IMR-90 (cell line): ENCODE measurements around the gene DNAH6. TPM values are rescaled to one million over a fixed set of nuclear protein-coding genes. Genes with fewer than 3 reads are reported as not detected.

Experiments
- ATAC-seq: fragments of 200-7000 bp; cut with Tn5 transposase; 2 replicates; pipeline ENCODE4 v1.9.1; 2020; ENCODE audit warnings: low read depth, mild to moderate bottlenecking, moderate library complexity
- BruUV-seq: library from RNA; stranded (reverse); fragments of 400-500 nt; replicated peaks from 2 replicates; lab custom pipeline; 2021; lab: Mats Ljungman, UMichigan
- CTCF ChIA-PET: fragments of 300-600 bp; formaldehyde crosslinking; extraction: SDS; loops from one replicate; lab custom pipeline; 2021; ENCODE audit warnings: antibody characterized with exemption; lab: Yijun Ruan, JAX
- POLR2A ChIA-PET: fragments of 300-600 bp; sonication (Branson Sonifier 250); formaldehyde crosslinking; loops from one replicate; lab custom pipeline; 2022; ENCODE audit warnings: antibody characterized with exemption; ENCODE audit not compliant: unreplicated experiment; lab: Charles Lee
- DNase-seq: peaks from one replicate; pipeline ENCODE4 v3.0.0; 2013
- H2AFZ ChIP-seq: replicated peaks from 2 replicates; pipeline ENCODE3; 2013; ENCODE audit warnings: low read length, mild to moderate bottlenecking; ENCODE audit not compliant: poor library complexity
- H2AK5ac ChIP-seq: 2 replicates; pipeline ENCODE4 v1.6.1; 2013; ENCODE audit warnings: low read depth, low read length, inconsistent platforms
- H2AK9ac ChIP-seq: replicated peaks from 2 replicates; pipeline ENCODE3; 2013; ENCODE audit warnings: mild to moderate bottlenecking, low read depth, low read length, moderate library complexity; ENCODE audit not compliant: poor library complexity
- H2BK120ac ChIP-seq: 2 replicates; pipeline ENCODE4 v1.6.1; 2013; ENCODE audit warnings: low read depth, low read length, inconsistent platforms
- H2BK15ac ChIP-seq: 3 replicates; pipeline ENCODE4 v1.6.1; 2013; ENCODE audit warnings: low read depth, low read length, inconsistent platforms
- H2BK20ac ChIP-seq: 2 replicates; pipeline ENCODE4 v1.6.1; 2013; ENCODE audit warnings: low read depth, mild to moderate bottlenecking, inconsistent platforms, low read length, moderate library complexity
- H2BK5ac ChIP-seq: 2 replicates; pipeline ENCODE4 v1.6.1; 2013; ENCODE audit warnings: mild to moderate bottlenecking, low read depth, low read length, inconsistent platforms; ENCODE audit not compliant: poor library complexity, severe bottlenecking
- H3K14ac ChIP-seq: replicated peaks from 2 replicates; pipeline ENCODE4 v1.6.1; 2013; ENCODE audit warnings: low read depth, low read length, inconsistent platforms
- H3K18ac ChIP-seq: 2 replicates; pipeline ENCODE4 v1.6.1; 2013; ENCODE audit warnings: low read depth, low read length, control low read depth
- H3K23ac ChIP-seq: 2 replicates; pipeline ENCODE4 v1.6.1; 2013; ENCODE audit warnings: low read depth, low read length, inconsistent platforms
- H3K27ac ChIP-seq: 2 replicates; pipeline ENCODE4 v1.5.1; 2013; ENCODE audit warnings: mild to moderate bottlenecking, control low read depth, low read length; ENCODE audit not compliant: insufficient read depth
- H3K27me3 ChIP-seq: 2 replicates; pipeline ENCODE4 v1.6.1; 2013; ENCODE audit warnings: low read length; ENCODE audit not compliant: control insufficient read depth, insufficient read depth
- H3K36me3 ChIP-seq: 2 replicates; pipeline ENCODE4 v1.6.1; 2013; ENCODE audit warnings: low read length, mixed read lengths; ENCODE audit not compliant: control insufficient read depth, insufficient read depth
- H3K4ac ChIP-seq: 2 replicates; pipeline ENCODE4 v1.6.1; 2013; ENCODE audit warnings: low read depth, low read length, inconsistent platforms
- H3K4me1 ChIP-seq: 2 replicates; pipeline ENCODE4 v1.6.1; 2013; ENCODE audit warnings: low read length, mixed read lengths; ENCODE audit not compliant: control insufficient read depth, insufficient read depth
- H3K4me2 ChIP-seq: 2 replicates; pipeline ENCODE4 v1.6.1; 2013; ENCODE audit warnings: low read depth, mild to moderate bottlenecking, control low read depth, low read length, moderate library complexity
- H3K4me3 ChIP-seq: 2 replicates; pipeline ENCODE4 v1.5.1; 2013; ENCODE audit warnings: low read depth, mild to moderate bottlenecking, control low read depth, low read length, moderate library complexity; ENCODE audit not compliant: insufficient read depth
- H3K56ac ChIP-seq: 2 replicates; pipeline ENCODE4 v1.6.1; 2013; ENCODE audit warnings: low read length, inconsistent platforms; ENCODE audit not compliant: insufficient read depth; ENCODE audit errors: extremely low read depth
- H3K79me1 ChIP-seq, 2 experiments: 2 replicates each; pipeline ENCODE4 v1.6.1; 2013; ENCODE audit warnings: low read length in 2 of 2, inconsistent platforms in 1 of 2, low read depth in 1 of 2
- H3K9ac ChIP-seq: 2 replicates; pipeline ENCODE4 v1.6.1; 2013; ENCODE audit warnings: low read depth, low read length, control low read depth
- H3K9me1 ChIP-seq: 2 replicates; pipeline ENCODE4 v1.6.1; 2013; ENCODE audit warnings: low read length, inconsistent platforms; ENCODE audit not compliant: insufficient read depth
- H3K9me3 ChIP-seq: 2 replicates; pipeline ENCODE4 v1.6.1; 2013; ENCODE audit warnings: low read length; ENCODE audit not compliant: control insufficient read depth, insufficient read depth
- H4K20me1 ChIP-seq: 2 replicates; pipeline ENCODE4 v1.6.1; 2013; ENCODE audit warnings: low read length, inconsistent platforms; ENCODE audit not compliant: insufficient read depth
- H4K5ac ChIP-seq: 2 replicates; pipeline ENCODE4 v1.6.1; 2013; ENCODE audit warnings: mild to moderate bottlenecking, low read depth, low read length, control low read depth
- H4K8ac ChIP-seq, 2 experiments: 2 replicates each; pipeline ENCODE4 v1.6.1; 2013; ENCODE audit warnings: low read depth in 2 of 2, low read length in 2 of 2, control low read depth in 1 of 2, inconsistent platforms in 1 of 2
- H4K91ac ChIP-seq: 2 replicates; pipeline ENCODE4 v1.6.1; 2013; ENCODE audit warnings: low read depth, low read length, inconsistent platforms; ENCODE audit not compliant: insufficient read depth
- CEBPB ChIP-seq: IDR thresholded peaks from 2 replicates; pipeline ENCODE4 v1.6.1; 2012; ENCODE audit warnings: low read depth, low read length, improper control_type of control experiment
- CTCF ChIP-seq: conservative IDR thresholded peaks from 2 replicates; pipeline ENCODE4 v1.5.1; 2012; ENCODE audit warnings: mild to moderate bottlenecking, low read depth, low read length, improper control_type of control experiment
- FOS ChIP-seq: fragments of 150-350 bp; IDR thresholded peaks from 2 replicates; pipeline ENCODE4 v1.6.1; 2016; ENCODE audit warnings: low read depth, low read length
- RAD21 ChIP-seq: IDR thresholded peaks from 2 replicates; pipeline ENCODE4 v1.6.1; 2012; ENCODE audit warnings: low read length, improper control_type of control experiment
- USF2 ChIP-seq: fragments of 150-350 bp; IDR thresholded peaks from 2 replicates; pipeline ENCODE4 v1.6.1; 2017; ENCODE audit warnings: mild to moderate bottlenecking, antibody characterized with exemption, low read length, low read depth
- WGBS, 2 experiments: methylation state at CpG; one replicate each; pipeline versions ENCODE4 v1.1.5 to v1.1.7; 2013; ENCODE audit warnings: missing lambda C conversion rate in 2 of 2; ENCODE audit not compliant: insufficient read length in 1 of 2; ENCODE audit errors: extremely low coverage in 2 of 2; 5-methylcytosine and 5-hydroxymethylcytosine counted together
- dilution Hi-C: fragments of 300-500 bp; cut with HindIII; formaldehyde crosslinking; loops from one replicate; pipeline ENCODE4 v1.14.3; 2018; ENCODE audit warnings: low sequenced_read_pairs; ENCODE audit not compliant: unreplicated experiment
- in situ Hi-C: fragments of 300-500 bp; cut with MboI; formaldehyde crosslinking; loops from 3 replicates; pipeline ENCODE4 v1.14.3; 2019; ENCODE audit warnings: low sequenced_read_pairs, inconsistent platforms, mixed read lengths
- intact Hi-C: fragments of 100-400 bp; cut with micrococcal nuclease; formaldehyde crosslinking; loops from 2 replicates; pipeline ENCODE4 v1.10.0; 2022
- polyA plus RNA-seq, 3 experiments: library from polyadenylated mRNA; depleted of rRNA; stranded (reverse); fragments of >200 nt; gene quantifications; 2 replicates each; pipeline ENCODE4 v1.2.3, GENCODE V29; 2012; ENCODE audit warnings: low replicate concordance in 1 of 3
- total RNA-seq: library from RNA; depleted of rRNA; stranded (reverse); fragments of >200 nt; gene quantifications from 2 replicates; pipeline ENCODE4 v1.2.3, GENCODE V29; 2012

The DNAH6 gene
- total and polyA plus RNA-seq, 2 of the 4 experiments (the other 2 are of a cell fraction) = under 0.01 to 0.07 TPM

- H3K23ac ChIP-seq = no peak overlapping the region
- POLR2A ChIA-PET = no interaction called here
- intact Hi-C loops (no loop called here), in situ Hi-C loops (no loop called here), dilution Hi-C loops (no loop called here)
- 0 out of 2 replicates have a peak overlapping the region, but pooled peaks have one; percentile 18 for H2BK120ac ChIP-seq
- H4K8ac ChIP-seq = peak overlapping the region in 1 of 2 experiments; percentile 25; a peak in 3 of 4 replicates
- H2BK15ac ChIP-seq = no peak overlapping the region
- H4K20me1 ChIP-seq = no peaks in the 10 kb centered on the region
- H3K9ac ChIP-seq = no peak overlapping the region
- H3K18ac ChIP-seq = no peak overlapping the region
- TF ChIP-seq CEBPB = no peak
- TF ChIP-seq RAD21 = peak; percentile 36
- TF ChIP-seq USF2 = no peak
- TF ChIP-seq FOS = no peak
- peak; percentile 32 for TF ChIP-seq CTCF
- no peaks in the 10 kb centered on the region; the same call in 1 of the 2 replicates for H3K9me3 ChIP-seq
- no peaks in the 10 kb centered on the region for H3K36me3 ChIP-seq
- no peak overlapping the region; the same call in 1 of the 2 replicates for H4K91ac ChIP-seq
- no peak overlapping the region for H2BK5ac ChIP-seq
- peak; percentile 43 for DNase-seq
- no peaks in the 10 kb centered on the region for H3K27me3 ChIP-seq
- H2BK20ac ChIP-seq = no peak overlapping the region
- no peak overlapping the region for H3K4me3 ChIP-seq
- no peak overlapping the region for H4K5ac ChIP-seq
- WGBS, 2 experiments = no CpG with 5 or more reads among the region's 3 CpGs
- H3K56ac ChIP-seq = no peak overlapping the region
- H3K27ac ChIP-seq = no peak overlapping the region
- H3K79me1 ChIP-seq = no peaks in the 10 kb centered on the region
- peak overlapping the region; percentile 80 for H2AFZ ChIP-seq
- no peak overlapping the region for H3K4ac ChIP-seq
- peak; percentile 85 for ATAC-seq
- no TSS peak for BruUV-seq
- CTCF ChIA-PET = interaction anchor here (0.6 to 1.5 kb wide), 4 partner anchors 9 to 216 kb away, joined by 3 to 8 read pairs (median 3); no protein-coding TSS in a partner anchor
- H3K4me2 ChIP-seq = no peak overlapping the region
- H3K9me1 ChIP-seq = peaks cover 5% of the 10 kb centered on the region; the same call in 1 of the 2 replicates
- H2AK5ac ChIP-seq = no peak overlapping the region
- no peak overlapping the region for H2AK9ac ChIP-seq
- H3K4me1 ChIP-seq = peaks cover 5% of the 10 kb centered on the region; the same call in 1 of the 2 replicates
- H3K14ac ChIP-seq = no peak overlapping the region
These were observed 225.0 kb downstream of the DNAH6 start for GRCh38 chr2:84741182-84741822.
